Stimulated activated CD8-positive, alpha-beta memory T cell treated with anti-CD3 and anti-CD28 coated beads, Interleukin-7, amount 100 ng/mL, for 48 hours (primary cell): Measurements from ENCODE around the gene NOD2.
A peak's percentile ranks its signal among the peaks of the same experiment; 100 is the strongest.

Source experiments
- DNase-seq, 2 donors: peaks; one replicate each; pipeline ENCODE4 v3.0.0-alpha.2; 2020; ENCODE audit warnings: low read depth in 1 of 2; ENCODE audit errors: extremely low read depth in 1 of 2

NOD2 gene

GRCh38 chr16:50741225-50741780 lies 47.9 kb downstream of the NOD2 start:
- DNase-seq: no peak

- DNase-seq: peak; percentile 99 to 100
These were observed 48.6 kb downstream of the NOD2 start, which contains the start of gene CYLD for GRCh38 chr16:50741781-50742575. TSS of gene CYLD (plus strand) at chr16:50742086. CDS start at chr16:50749699, 7,613 bp downstream.

GRCh38 chr16:50742576-50743200 lies 49.3 kb downstream of the NOD2 start:
- DNase-seq: no peak

GRCh38 chr16:50743581-50744225 lies 50.3 kb downstream of the NOD2 start:
- no peak for DNase-seq

- DNase-seq: no peak
These were observed 51.5 kb downstream of the NOD2 start for GRCh38 chr16:50744881-50745280.

GRCh38 chr16:50745940-50746339 lies 52.5 kb downstream of the NOD2 start:
- no peak for DNase-seq

- no peak for DNase-seq
These were observed 54.0 kb downstream of the NOD2 start for GRCh38 chr16:50747207-50747956.

GRCh38 chr16:50751528-50751927 lies 58.1 kb downstream of the NOD2 start:
- DNase-seq: no peak

- DNase-seq: no peak
These were observed 59.2 kb downstream of the NOD2 start for GRCh38 chr16:50752471-50753235.

GRCh38 chr16:50756473-50756872 lies 63.1 kb downstream of the NOD2 start:
- no peak for DNase-seq

- no peak for DNase-seq
These were observed 67.9 kb downstream of the NOD2 start for GRCh38 chr16:50761267-50761666.

- DNase-seq: no peak
These were observed 68.8 kb downstream of the NOD2 start for GRCh38 chr16:50762241-50762640.

GRCh38 chr16:50763211-50763610 lies 69.8 kb downstream of the NOD2 start:
- DNase-seq: no peak

- no peak for DNase-seq
These were observed 71.9 kb downstream of the NOD2 start for GRCh38 chr16:50765260-50765659.

GRCh38 chr16:50765861-50766260 lies 72.5 kb downstream of the NOD2 start:
- no peak for DNase-seq

GRCh38 chr16:50767197-50767596 lies 73.8 kb downstream of the NOD2 start:
- no peak for DNase-seq

- DNase-seq: no peak
These were observed 78.0 kb downstream of the NOD2 start for GRCh38 chr16:50771366-50771765.

- DNase-seq: no peak
These were observed 81.0 kb downstream of the NOD2 start for GRCh38 chr16:50774405-50774804.

GRCh38 chr16:50774960-50775359 lies 81.6 kb downstream of the NOD2 start:
- no peak for DNase-seq

- no peak for DNase-seq
These were observed 82.6 kb downstream of the NOD2 start for GRCh38 chr16:50776037-50776436.
